ENCODE results near the gene SLC19A3.
"Not testable (repeated sequence)": the region's sequence is repeated elsewhere in the genome, so short reads cannot be mapped to it uniquely, and the experiment has no call there.

Gene SLC19A3

GRCh38 chr2:227719641-227720040, 1.8 kb upstream of the SLC19A3 start:
- H3K4me3 Mint-ChIP-seq: no peak overlapping the region
- no peak overlapping the region for H3K27ac Mint-ChIP-seq
- DNase-seq (ENCODE audit: low spot score in 2 of 2) (no peak), ATAC-seq (no peak)
- no peaks in the 10 kb centered on the region for H3K4me1 Mint-ChIP-seq
- H3K36me3 Mint-ChIP-seq: no peaks in the 10 kb centered on the region
- H3K9me3 Mint-ChIP-seq: no peaks in the 10 kb centered on the region

DNA sequence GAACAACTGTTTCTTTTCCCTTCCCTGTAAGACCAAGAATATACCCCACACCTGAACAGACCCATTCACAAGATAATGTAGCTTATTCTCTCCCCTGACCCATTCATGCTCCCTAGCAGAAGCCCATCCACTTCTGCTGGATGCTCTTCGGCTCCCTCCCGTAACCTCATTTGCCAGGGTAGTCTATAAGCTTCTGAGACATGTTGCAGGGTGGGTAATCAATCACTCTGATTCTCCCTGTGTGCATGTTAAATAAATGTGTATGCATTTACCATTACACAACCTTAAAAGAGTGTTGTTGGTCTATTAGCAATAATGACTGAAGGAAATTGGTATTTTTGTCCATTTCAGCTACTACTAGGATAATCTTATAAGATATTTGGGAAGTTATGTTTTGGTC, 1.3 kb downstream of the SLC19A3 start:
- ATAC-seq (no peak), DNase-seq (ENCODE audit: low spot score in 2 of 2) (no peak)
- Mint-ChIP-seq H3K4me3 (no peak overlapping the region), H3K4me1 (no peaks in the 10 kb centered on the region), H3K9me3 (no peaks in the 10 kb centered on the region), H3K27ac (no peak overlapping the region), H3K36me3 (no peaks in the 10 kb centered on the region)

- H3K36me3 Mint-ChIP-seq: no peaks in the 10 kb centered on the region
- ATAC-seq: no peak
- no peaks in the 10 kb centered on the region for H3K9me3 Mint-ChIP-seq
- H3K4me3 Mint-ChIP-seq: no peak overlapping the region
- no peak overlapping the region for H3K27ac Mint-ChIP-seq
- no peaks in the 10 kb centered on the region for H3K4me1 Mint-ChIP-seq
- DNase-seq (ENCODE audit: low spot score in 2 of 2): no peak
Measured at GRCh38 chr2:227713291-227713690, 4.5 kb downstream of the SLC19A3 start.

GRCh38 chr2:227710986-227711385, 6.8 kb downstream of the SLC19A3 start:
- no peaks in the 10 kb centered on the region for H3K4me1 Mint-ChIP-seq

DNA sequence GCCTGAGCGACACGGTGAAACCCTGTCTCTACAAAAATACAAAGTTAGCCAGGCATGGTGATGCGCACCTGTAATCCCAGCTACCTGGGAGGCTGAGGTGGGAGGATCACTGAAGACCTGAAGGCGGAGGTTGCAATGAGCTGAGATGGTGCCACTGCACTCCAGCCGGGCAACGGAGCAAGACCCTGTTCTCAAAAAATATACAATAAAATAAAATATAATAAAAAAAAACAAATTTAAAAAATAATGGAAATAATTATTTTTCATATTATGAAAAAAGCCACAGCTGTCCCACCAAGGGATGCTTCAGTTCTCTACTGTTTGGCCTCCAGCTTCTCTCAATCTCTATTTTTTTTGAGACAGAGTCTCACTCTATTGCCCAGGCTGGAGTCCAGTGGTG, 10.4 kb downstream of the SLC19A3 start:
- ATAC-seq (no peak), DNase-seq (ENCODE audit: low spot score in 2 of 2) (no peak)
- Mint-ChIP-seq H3K36me3 (no peaks in the 10 kb centered on the region), H3K4me3 (no peak overlapping the region), H3K4me1 (no peaks in the 10 kb centered on the region), H3K9me3 (no peaks in the 10 kb centered on the region), H3K27ac (no peak overlapping the region)

More at GRCh38 chr2:227710986-227711385, 6.8 kb downstream of the SLC19A3 start:
- Mint-ChIP-seq H3K9me3 (no peaks in the 10 kb centered on the region), H3K4me3 (no peak overlapping the region), H3K36me3 (no peaks in the 10 kb centered on the region), H3K27ac (no peak overlapping the region)
- DNase-seq (ENCODE audit: low spot score in 2 of 2) (no peak), ATAC-seq (no peak)

- H3K4me3 Mint-ChIP-seq: no peak overlapping the region
- no peak for DNase-seq (ENCODE audit: low spot score in 2 of 2)
- no peak overlapping the region for H3K27ac Mint-ChIP-seq
Measured at GRCh38 chr2:227706859-227707258, 11.0 kb downstream of the SLC19A3 start.

GRCh38 chr2:227703961-227704360, 13.9 kb downstream of the SLC19A3 start:
- Mint-ChIP-seq H3K36me3 (no peaks in the 10 kb centered on the region), H3K4me1 (no peaks in the 10 kb centered on the region), H3K4me3 (no peak overlapping the region), H3K27ac (no peak overlapping the region), H3K9me3 (no peaks in the 10 kb centered on the region)
- no peak for DNase-seq (ENCODE audit: low spot score in 2 of 2)
- no peak for ATAC-seq

More at GRCh38 chr2:227706859-227707258, 11.0 kb downstream of the SLC19A3 start:
- Mint-ChIP-seq H3K9me3 (no peaks in the 10 kb centered on the region), H3K4me1 (no peaks in the 10 kb centered on the region), H3K36me3 (no peaks in the 10 kb centered on the region)
- ATAC-seq: no peak

DNA sequence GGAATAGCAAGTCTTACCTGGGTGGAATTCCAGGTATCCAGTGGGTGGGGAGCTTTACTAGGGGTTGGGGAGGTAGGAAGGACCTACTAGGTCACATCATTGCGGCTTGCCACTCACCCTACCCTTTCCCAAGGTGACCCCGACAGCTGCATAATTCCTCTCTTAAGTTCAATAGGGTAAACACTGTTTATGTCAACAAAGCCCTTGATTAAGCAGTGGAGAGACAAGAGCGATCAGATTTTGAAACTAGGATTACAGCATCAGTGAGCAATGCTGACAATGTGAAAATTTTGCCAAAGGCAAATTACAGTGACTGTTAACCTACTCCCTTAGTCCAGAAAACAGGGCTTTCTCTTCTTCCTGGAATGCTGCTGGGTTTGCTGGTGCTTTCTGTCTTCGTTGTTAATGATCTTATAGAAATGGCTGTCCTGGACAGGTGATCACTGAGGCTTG, 14.5 kb downstream of the SLC19A3 start:
- Mint-ChIP-seq H3K4me1 (no peaks in the 10 kb centered on the region), H3K36me3 (no peaks in the 10 kb centered on the region), H3K27ac (no peak overlapping the region), H3K9me3 (no peaks in the 10 kb centered on the region), H3K4me3 (no peak overlapping the region)
- no peak for DNase-seq (ENCODE audit: low spot score in 2 of 2)
- ATAC-seq: no peak

- Mint-ChIP-seq H3K36me3 (no peaks in the 10 kb centered on the region), H3K4me3 (no peak overlapping the region), H3K9me3 (no peaks in the 10 kb centered on the region), H3K4me1 (no peaks in the 10 kb centered on the region), H3K27ac (no peak overlapping the region)
- DNase-seq (ENCODE audit: low spot score in 2 of 2): no peak
- no peak for ATAC-seq
Measured at GRCh38 chr2:227701556-227701955, 16.3 kb downstream of the SLC19A3 start.

DNA sequence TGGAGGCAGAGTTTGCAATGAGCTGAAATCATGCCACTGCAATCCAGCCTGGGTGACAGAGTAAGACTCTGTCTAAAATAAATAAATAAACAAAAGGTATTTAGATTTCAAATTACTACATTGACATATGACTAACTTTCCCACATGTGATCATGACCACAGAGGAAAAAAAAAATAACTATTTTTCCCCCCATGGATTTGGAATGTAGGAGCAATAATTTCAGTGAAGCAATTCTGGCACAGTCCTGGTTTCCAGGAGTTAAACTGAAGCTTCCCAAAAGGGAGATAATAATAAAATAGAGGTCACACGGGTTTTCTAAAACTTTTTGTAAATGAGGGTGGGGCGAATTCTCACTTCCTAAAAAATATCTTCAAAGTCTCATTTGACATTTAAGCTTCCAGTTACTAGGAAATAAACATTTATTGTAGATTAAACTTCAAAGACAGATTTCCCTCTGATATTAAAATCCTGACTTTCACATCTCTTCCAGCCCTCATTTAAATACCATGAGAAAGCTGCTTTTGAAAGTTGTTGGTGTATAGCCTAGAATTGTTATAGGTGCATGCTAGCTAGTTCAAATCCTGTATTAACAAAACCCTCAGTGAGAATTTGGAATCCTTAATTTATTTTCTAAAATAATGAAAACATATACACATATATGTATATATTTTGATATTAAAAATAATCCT, 20.7 kb downstream of the SLC19A3 start:
- H3K4me1 Mint-ChIP-seq: no peaks in the 10 kb centered on the region
- ATAC-seq: no peak
- no peaks in the 10 kb centered on the region for H3K36me3 Mint-ChIP-seq
- no peak overlapping the region for H3K27ac Mint-ChIP-seq
- H3K9me3 Mint-ChIP-seq: no peaks in the 10 kb centered on the region
- DNase-seq (ENCODE audit: low spot score in 2 of 2): no peak
- no peak overlapping the region for H3K4me3 Mint-ChIP-seq

GRCh38 chr2:227687189-227687588, 30.6 kb downstream of the SLC19A3 start:
- H3K36me3 Mint-ChIP-seq: no peaks in the 10 kb centered on the region
- H3K4me3 Mint-ChIP-seq: no peak overlapping the region
- no peaks in the 10 kb centered on the region for H3K4me1 Mint-ChIP-seq
- no peaks in the 10 kb centered on the region for H3K9me3 Mint-ChIP-seq
- ATAC-seq (no peak), DNase-seq (ENCODE audit: low spot score in 2 of 2) (no peak)
- no peak overlapping the region for H3K27ac Mint-ChIP-seq

DNA sequence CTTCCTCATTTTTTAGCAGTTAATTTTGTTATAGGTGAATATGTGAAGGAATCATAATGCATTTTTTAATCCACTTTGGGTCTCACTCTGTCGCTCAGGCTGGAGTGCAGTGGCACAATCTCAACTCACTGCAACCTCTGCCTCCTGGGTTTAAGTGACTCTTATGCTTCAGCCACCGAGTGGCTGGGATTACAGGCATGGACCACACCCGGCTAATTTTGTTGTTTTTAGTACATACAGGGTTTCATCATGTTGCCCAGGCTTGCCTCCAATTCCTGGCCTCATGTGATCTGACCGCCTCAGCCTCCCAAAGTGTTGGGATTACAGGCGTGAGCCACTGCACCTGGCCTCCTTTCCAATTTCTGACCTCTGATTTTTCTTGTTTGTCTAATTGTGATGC, 33.6 kb downstream of the SLC19A3 start:
- H3K9me3 Mint-ChIP-seq: no peaks in the 10 kb centered on the region
- ATAC-seq (no peak), DNase-seq (ENCODE audit: low spot score in 2 of 2) (no peak)
- H3K36me3 Mint-ChIP-seq: no peaks in the 10 kb centered on the region
- no peak overlapping the region for H3K4me3 Mint-ChIP-seq
- no peaks in the 10 kb centered on the region for H3K4me1 Mint-ChIP-seq
- no peak overlapping the region for H3K27ac Mint-ChIP-seq

DNA sequence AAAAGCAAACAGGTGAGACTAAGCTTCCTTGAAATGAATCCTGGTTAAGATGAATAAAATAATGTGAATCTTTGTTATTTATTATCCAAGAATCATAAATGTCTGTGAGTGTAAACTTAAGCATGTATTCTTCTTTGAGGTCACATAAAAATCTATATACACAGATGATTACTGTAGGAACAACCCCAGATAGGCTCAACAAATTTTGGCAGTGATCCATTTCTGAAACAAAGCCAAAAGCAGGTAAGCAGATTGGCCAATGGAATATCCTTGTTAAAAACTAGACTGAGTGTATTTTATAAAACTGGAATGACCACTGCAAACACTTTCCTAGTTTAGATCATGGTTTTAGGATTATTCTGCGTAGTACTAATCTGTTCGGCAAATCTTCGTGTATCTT, 39.9 kb downstream of the SLC19A3 start:
- H3K36me3 Mint-ChIP-seq: no peaks in the 10 kb centered on the region
- H3K4me1 Mint-ChIP-seq: no peaks in the 10 kb centered on the region
- DNase-seq (ENCODE audit: low spot score in 2 of 2) (no peak), ATAC-seq (no peak)
- H3K4me3 Mint-ChIP-seq: no peak overlapping the region
- no peak overlapping the region for H3K27ac Mint-ChIP-seq
- H3K9me3 Mint-ChIP-seq: no peaks in the 10 kb centered on the region

DNA sequence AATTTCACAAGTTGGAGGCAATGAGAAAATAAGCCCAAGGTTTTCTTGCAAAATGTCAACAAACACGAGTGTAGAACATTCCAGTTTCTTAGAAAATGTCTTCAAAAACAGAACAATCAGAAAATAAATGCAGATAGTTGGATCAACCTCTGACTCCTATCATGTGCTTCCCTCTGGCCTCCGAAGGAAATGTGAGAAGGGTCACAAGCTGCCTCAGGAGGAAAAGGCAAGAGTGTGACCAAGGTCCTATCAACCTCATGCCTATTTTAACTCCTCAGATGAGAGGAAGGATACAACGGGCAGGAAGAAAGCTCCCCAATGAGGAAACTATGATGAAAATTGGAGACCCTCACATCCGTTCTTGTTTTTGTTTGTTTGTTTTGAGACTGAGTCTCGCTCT, 43.3 kb downstream of the SLC19A3 start:
- Mint-ChIP-seq H3K9me3 (no peaks in the 10 kb centered on the region), H3K36me3 (no peaks in the 10 kb centered on the region)

DNA sequence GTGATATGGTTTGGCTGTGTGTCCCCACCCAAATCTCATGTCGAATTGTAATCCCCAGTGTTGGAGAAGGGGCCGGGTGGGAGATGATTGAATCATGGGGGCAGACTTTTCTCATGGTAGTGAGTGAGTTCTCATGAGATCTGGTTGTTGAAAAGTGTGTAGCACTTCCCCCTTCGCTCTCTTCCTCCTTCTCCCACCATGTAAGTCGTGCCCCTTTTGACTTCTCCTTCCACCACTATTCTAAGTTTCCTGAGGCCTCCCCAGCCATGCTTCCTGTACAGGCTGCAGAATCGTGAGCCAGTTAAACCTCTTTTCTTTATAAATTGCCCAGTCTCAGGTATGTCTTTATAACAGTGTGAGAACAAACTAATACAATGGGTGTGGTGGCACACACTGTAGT, 44.2 kb downstream of the SLC19A3 start:
- H3K9me3 Mint-ChIP-seq; DNase-seq (ENCODE audit: low spot score in 2 of 2); H3K27ac Mint-ChIP-seq; H3K36me3 Mint-ChIP-seq; H3K4me1 Mint-ChIP-seq; H3K4me3 Mint-ChIP-seq; ATAC-seq: not testable (repeated sequence)

More for the DNA sequence above, 43.3 kb downstream of the SLC19A3 start:
- Mint-ChIP-seq H3K27ac (no peak overlapping the region), H3K4me3 (no peak overlapping the region), H3K4me1 (no peaks in the 10 kb centered on the region)
- no peak for DNase-seq (ENCODE audit: low spot score in 2 of 2)
- ATAC-seq: no peak

- H3K27ac Mint-ChIP-seq: no peak overlapping the region
- H3K36me3 Mint-ChIP-seq: no peaks in the 10 kb centered on the region
- ATAC-seq (no peak), DNase-seq (ENCODE audit: low spot score in 2 of 2) (no peak)
- H3K4me1 Mint-ChIP-seq: no peaks in the 10 kb centered on the region
- no peaks in the 10 kb centered on the region for H3K9me3 Mint-ChIP-seq
- no peak overlapping the region for H3K4me3 Mint-ChIP-seq
Measured at GRCh38 chr2:227671170-227671905, 46.5 kb downstream of the SLC19A3 start.
